Rectal smooth muscle tissue (tissue), 1 donor: ENCODE data around the gene PEPD.

Experiments
- H3K27ac ChIP-seq: one replicate; pipeline ENCODE4 v1.7.0; 2013; ENCODE audit warnings: low read depth, low read length, inconsistent platforms
- H3K27me3 ChIP-seq: one replicate; pipeline ENCODE4 v1.7.0; 2013; ENCODE audit warnings: low read length; ENCODE audit not compliant: control insufficient read depth, insufficient read depth
- H3K36me3 ChIP-seq: one replicate; pipeline ENCODE4 v1.7.0; 2013; ENCODE audit warnings: low read length; ENCODE audit not compliant: control insufficient read depth, insufficient read depth
- H3K4me1 ChIP-seq: one replicate; pipeline ENCODE4 v1.7.0; 2013; ENCODE audit warnings: low read length; ENCODE audit not compliant: control insufficient read depth, insufficient read depth
- H3K4me3 ChIP-seq: one replicate; pipeline ENCODE4 v1.7.0; 2013; ENCODE audit warnings: low read length
- H3K9ac ChIP-seq: one replicate; pipeline ENCODE4 v1.7.0; 2013; ENCODE audit warnings: low read length

PEPD gene

GRCh38 chr19:33450689-33451088 lies 70.9 kb downstream of the PEPD start:
- Histone ChIP-seq H3K36me3 (no peaks in the 10 kb centered on the region), H3K9ac (no peak overlapping the region), H3K4me3 (no peak overlapping the region), H3K27me3 (no peaks in the 10 kb centered on the region), H3K27ac (no peak overlapping the region), H3K4me1 (no peaks in the 10 kb centered on the region)

GRCh38 chr19:33449799-33450198 lies 71.8 kb downstream of the PEPD start:
- H3K4me1 ChIP-seq = no peaks in the 10 kb centered on the region
- H3K27ac ChIP-seq = no peak overlapping the region
- no peak overlapping the region for H3K9ac ChIP-seq
- no peak overlapping the region for H3K4me3 ChIP-seq
- no peaks in the 10 kb centered on the region for H3K36me3 ChIP-seq
- H3K27me3 ChIP-seq = no peaks in the 10 kb centered on the region

GRCh38 chr19:33448159-33448516 lies 73.5 kb downstream of the PEPD start:
- H3K36me3 ChIP-seq = no peaks in the 10 kb centered on the region
- H3K4me3 ChIP-seq = no peak overlapping the region
- no peak overlapping the region for H3K27ac ChIP-seq
- no peak overlapping the region for H3K9ac ChIP-seq
- no peaks in the 10 kb centered on the region for H3K4me1 ChIP-seq
- no peaks in the 10 kb centered on the region for H3K27me3 ChIP-seq

- H3K4me3 ChIP-seq = no peak overlapping the region
- no peak overlapping the region for H3K9ac ChIP-seq
- no peaks in the 10 kb centered on the region for H3K27me3 ChIP-seq
Observed at GRCh38 chr19:33447336-33448158, 74.0 kb downstream of the PEPD start.

GRCh38 chr19:33446330-33447293 lies 75.0 kb downstream of the PEPD start:
- H3K4me1 ChIP-seq = no peaks in the 10 kb centered on the region
- H3K36me3 ChIP-seq = no peaks in the 10 kb centered on the region
- no peak overlapping the region for H3K4me3 ChIP-seq
- no peak overlapping the region for H3K9ac ChIP-seq
- H3K27me3 ChIP-seq = no peaks in the 10 kb centered on the region
- H3K27ac ChIP-seq = no peak overlapping the region

More at GRCh38 chr19:33447336-33448158, 74.0 kb downstream of the PEPD start:
- Histone ChIP-seq H3K4me1 (no peaks in the 10 kb centered on the region), H3K27ac (no peak overlapping the region), H3K36me3 (no peaks in the 10 kb centered on the region)

GRCh38 chr19:33445442-33446329 lies 75.9 kb downstream of the PEPD start:
- H3K27me3 ChIP-seq = no peaks in the 10 kb centered on the region
- no peaks in the 10 kb centered on the region for H3K4me1 ChIP-seq
- H3K4me3 ChIP-seq = no peak overlapping the region
- no peak overlapping the region for H3K27ac ChIP-seq
- H3K9ac ChIP-seq = no peak overlapping the region
- no peaks in the 10 kb centered on the region for H3K36me3 ChIP-seq

GRCh38 chr19:33444562-33445441 lies 76.8 kb downstream of the PEPD start:
- H3K9ac ChIP-seq = no peak overlapping the region
- no peak overlapping the region for H3K27ac ChIP-seq
- no peaks in the 10 kb centered on the region for H3K27me3 ChIP-seq
- no peak overlapping the region for H3K4me3 ChIP-seq
- no peaks in the 10 kb centered on the region for H3K36me3 ChIP-seq
- no peaks in the 10 kb centered on the region for H3K4me1 ChIP-seq

- H3K9ac ChIP-seq = no peak overlapping the region
- H3K27ac ChIP-seq = no peak overlapping the region
- no peak overlapping the region for H3K4me3 ChIP-seq
- no peaks in the 10 kb centered on the region for H3K27me3 ChIP-seq
- H3K36me3 ChIP-seq = no peaks in the 10 kb centered on the region
- H3K4me1 ChIP-seq = no peaks in the 10 kb centered on the region
Observed at GRCh38 chr19:33443638-33444561, 77.7 kb downstream of the PEPD start.

- no peaks in the 10 kb centered on the region for H3K36me3 ChIP-seq
- no peaks in the 10 kb centered on the region for H3K27me3 ChIP-seq
- no peak overlapping the region for H3K27ac ChIP-seq
- no peak overlapping the region for H3K4me3 ChIP-seq
- H3K4me1 ChIP-seq = no peaks in the 10 kb centered on the region
- H3K9ac ChIP-seq = no peak overlapping the region
Observed at GRCh38 chr19:33442706-33443105, 78.9 kb downstream of the PEPD start.

GRCh38 chr19:33441828-33442227 lies 79.8 kb downstream of the PEPD start:
- H3K4me3 ChIP-seq = no peak overlapping the region
- no peak overlapping the region for H3K27ac ChIP-seq
- H3K9ac ChIP-seq = no peak overlapping the region
- no peaks in the 10 kb centered on the region for H3K36me3 ChIP-seq
- H3K4me1 ChIP-seq = no peaks in the 10 kb centered on the region
- no peaks in the 10 kb centered on the region for H3K27me3 ChIP-seq
